ENCODE data around the gene LOC128125822.

GRCh38 chr6:63543982-63544381 lies 28.3 kb upstream of the LOC128125822 start:
- TF ChIP-seq CTCF (conservative IDR thresholded peaks at IDR 0.05) (no peak), EZH2 (IDR thresholded peaks at IDR 0.05; ENCODE audit: low read depth) (no peak)
